Activated B cell treated with CpG ODN at 0.5 μM for 24 hours (primary cell): ENCODE data around the gene ENG. TPM values are rescaled to one million over a fixed set of nuclear protein-coding genes. Genes with fewer than 3 reads are reported as not detected.

Source experiments
- ATAC-seq: fragments of 200-7000 bp; cut with Tn5 transposase; one replicate; pipeline ENCODE4 v1.10.0; 2021; ENCODE audit warnings: low read depth, mild to moderate bottlenecking, moderate library complexity
- CTCF ChIA-PET: fragments of 350-600 bp; sonication (Branson Sonifier 250); formaldehyde crosslinking; loops from one replicate; lab custom pipeline; 2021; ENCODE audit warnings: antibody characterized with exemption; lab: Charles Lee
- POLR2A ChIA-PET: fragments of 350-600 bp; sonication (Branson Sonifier 250); formaldehyde crosslinking; loops from one replicate; lab custom pipeline; 2021; ENCODE audit warnings: antibody characterized with exemption; lab: Charles Lee
- DNase-seq: peaks from one replicate; pipeline ENCODE4 v3.0.0; 2022
- H3K27ac Mint-ChIP-seq: one replicate; pipeline ENCODE4 v1.8.0; 2020; ENCODE audit warnings: mixed read lengths
- H3K27me3 Mint-ChIP-seq: one replicate; pipeline ENCODE4 v1.8.0; 2021; ENCODE audit warnings: mixed read lengths
- H3K36me3 Mint-ChIP-seq: one replicate; pipeline ENCODE4 v1.8.0; 2021; ENCODE audit warnings: low read depth, mixed read lengths
- H3K4me1 Mint-ChIP-seq: one replicate; pipeline ENCODE4 v1.8.0; 2021; ENCODE audit warnings: mixed read lengths
- H3K4me3 Mint-ChIP-seq: one replicate; pipeline ENCODE4 v1.8.0; 2020; ENCODE audit warnings: mild to moderate bottlenecking, mixed read lengths
- H3K9me3 Mint-ChIP-seq: one replicate; pipeline ENCODE4 v1.8.0; 2020; ENCODE audit warnings: mixed read lengths
- CTCF ChIP-seq: fragments of 200-600 bp; IDR thresholded peaks from one replicate; pipeline ENCODE4 v1.8.0; 2022; ENCODE audit warnings: antibody characterized with exemption, mild to moderate bottlenecking
- intact Hi-C: fragments of 100-400 bp; cut with micrococcal nuclease; formaldehyde crosslinking; loops from one replicate; pipeline ENCODE4 v1.15.1; 2024
- total RNA-seq: library from RNA; stranded (reverse); gene quantifications from 2 replicates; pipeline ENCODE4 v1.2.3, GENCODE V29; 2022

The ENG gene
- total RNA-seq, 1 donor from 2014 or later: 6.1 TPM

DNA sequence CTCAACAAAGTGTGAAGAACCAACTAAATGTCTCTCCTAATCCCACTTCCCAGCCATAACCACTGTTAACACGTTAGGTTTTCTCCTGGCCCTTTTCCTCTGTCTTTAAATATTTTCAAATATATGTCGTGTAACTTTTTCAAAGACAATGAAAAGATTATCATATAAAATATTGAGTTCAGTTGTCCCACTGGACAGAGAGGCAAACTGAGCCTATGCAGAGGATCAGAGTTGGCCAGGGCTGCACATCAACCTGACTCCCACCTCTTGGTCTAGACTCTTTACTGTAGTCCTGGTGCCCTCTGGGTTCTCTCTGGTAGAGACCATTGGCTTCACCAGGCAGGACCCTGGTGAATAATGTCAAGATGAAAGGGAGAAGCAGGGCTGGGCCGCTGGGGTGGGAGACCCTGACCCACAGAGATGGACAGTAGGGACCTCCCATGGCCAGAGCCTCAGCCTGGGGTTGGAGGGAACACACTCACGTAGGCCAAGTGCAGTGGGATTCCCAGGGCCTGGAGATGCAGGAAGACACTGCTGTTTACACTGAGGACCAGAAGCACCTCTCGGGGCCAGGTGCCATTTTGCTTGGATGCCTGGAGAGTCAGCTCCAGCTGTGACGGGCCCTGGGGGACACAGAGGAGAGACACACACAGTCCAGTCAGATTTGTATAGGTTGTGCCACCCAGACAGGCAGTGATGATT lies 25.1 kb downstream of the ENG start:
- no peaks in the 10 kb centered on the region for H3K4me1 Mint-ChIP-seq
- CTCF ChIA-PET: no interaction called here
- DNase-seq (no peak), ATAC-seq (no peak)
- H3K4me3 Mint-ChIP-seq: no peak overlapping the region
- H3K36me3 Mint-ChIP-seq: peaks cover 3% of the 10 kb centered on the region
- H3K9me3 Mint-ChIP-seq: no peaks in the 10 kb centered on the region
- no peak for TF ChIP-seq CTCF
- no peaks in the 10 kb centered on the region for H3K27me3 Mint-ChIP-seq
- POLR2A ChIA-PET: no interaction called here
- intact Hi-C loops: no loop called here
- no peak overlapping the region for H3K27ac Mint-ChIP-seq

DNA sequence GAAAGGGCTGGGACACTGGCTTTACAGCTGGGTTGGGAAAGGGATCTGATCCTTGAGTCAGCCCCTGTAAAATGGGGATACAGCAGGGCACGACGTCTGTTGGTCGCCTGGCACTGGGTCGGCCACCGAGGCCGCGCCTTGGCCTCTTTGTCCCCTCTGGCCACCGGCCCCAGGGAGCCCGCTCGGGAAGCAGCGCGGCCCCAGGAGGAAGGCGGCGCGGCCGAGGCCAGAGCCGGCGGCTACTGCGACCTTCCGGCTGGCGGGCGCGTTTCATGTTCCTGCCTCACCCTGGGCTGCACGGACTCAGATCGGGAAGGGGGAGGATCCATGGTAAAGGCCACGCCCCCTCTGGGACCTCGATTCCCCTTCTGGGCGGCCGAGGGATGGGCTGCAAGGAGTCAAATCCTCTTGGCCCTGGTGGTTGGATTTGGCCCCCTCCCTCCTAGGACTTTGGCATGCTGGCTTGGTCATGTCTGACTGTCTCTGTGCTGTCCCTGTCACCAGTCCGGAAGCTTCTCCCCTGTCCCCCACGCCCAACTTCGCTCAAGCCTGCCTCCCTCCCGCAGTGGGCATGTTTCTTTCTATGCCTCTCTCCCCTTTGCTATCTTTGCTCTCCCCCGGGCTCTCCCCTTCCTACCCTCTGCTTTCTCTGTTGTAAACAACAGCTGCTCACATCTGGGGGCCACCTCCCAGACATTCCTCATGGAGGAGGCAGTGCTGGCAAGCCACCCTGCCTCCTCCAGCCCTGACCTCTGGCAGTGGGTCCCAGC lies 26.0 kb downstream of the ENG start:
- TF ChIP-seq CTCF: no peak
- intact Hi-C loops: no loop called here
- ATAC-seq (no peak), DNase-seq (no peak)
- H3K4me1 Mint-ChIP-seq: no peaks in the 10 kb centered on the region
- ChIA-PET CTCF (no interaction called here), POLR2A (interaction anchor here (0.7 kb wide), 1 partner anchor 174 kb away, joined by 3 read pairs; no protein-coding TSS in a partner anchor)
- no peak overlapping the region for H3K4me3 Mint-ChIP-seq
- no peaks in the 10 kb centered on the region for H3K9me3 Mint-ChIP-seq
- H3K27ac Mint-ChIP-seq: no peak overlapping the region
- peaks cover 5% of the 10 kb centered on the region for H3K36me3 Mint-ChIP-seq
- no peaks in the 10 kb centered on the region for H3K27me3 Mint-ChIP-seq

DNA sequence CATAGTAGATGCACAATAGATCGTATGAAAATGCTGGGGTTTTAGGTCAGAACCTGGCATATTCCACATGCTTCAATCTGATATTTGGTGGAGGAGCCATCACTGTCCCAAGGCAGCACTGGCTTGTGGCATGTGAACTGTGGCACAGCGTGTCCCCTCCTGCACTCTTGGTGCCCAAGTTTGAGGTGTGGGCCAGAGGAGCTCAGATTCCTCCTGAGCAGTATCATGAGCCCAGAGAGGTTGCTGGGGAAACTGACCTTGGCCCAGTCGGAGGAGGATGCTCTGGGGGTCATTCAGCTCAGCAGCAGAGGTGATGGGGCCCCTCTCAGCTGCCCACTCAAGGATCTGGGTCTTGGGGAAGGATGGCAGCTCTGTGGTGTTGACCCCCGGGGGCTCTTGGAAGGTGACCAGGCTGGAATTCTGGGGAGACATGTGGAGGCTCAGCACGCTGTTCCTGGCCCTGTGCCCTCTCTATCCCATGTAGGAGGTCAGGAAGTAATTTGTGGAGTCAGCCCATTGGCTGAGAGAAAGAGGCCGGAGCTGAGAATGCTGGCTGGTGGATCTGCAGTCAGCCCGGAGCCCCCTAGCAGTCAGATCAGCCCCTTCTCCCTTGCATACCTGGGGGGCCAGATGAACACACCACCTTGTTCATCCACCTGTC lies 28.1 kb downstream of the ENG start:
- no peak overlapping the region for H3K27ac Mint-ChIP-seq
- CTCF ChIA-PET: no interaction called here
- ATAC-seq (no peak), DNase-seq (no peak)
- H3K4me1 Mint-ChIP-seq: no peaks in the 10 kb centered on the region
- intact Hi-C loops: no loop called here
- POLR2A ChIA-PET: no interaction called here
- H3K9me3 Mint-ChIP-seq: no peaks in the 10 kb centered on the region
- H3K4me3 Mint-ChIP-seq: no peak overlapping the region
- TF ChIP-seq CTCF: no peak
- peaks cover 5% of the 10 kb centered on the region for H3K36me3 Mint-ChIP-seq
- no peaks in the 10 kb centered on the region for H3K27me3 Mint-ChIP-seq

- intact Hi-C loops: no loop called here
- Mint-ChIP-seq H3K27ac (no peak overlapping the region), H3K9me3 (no peaks in the 10 kb centered on the region), H3K4me1 (no peaks in the 10 kb centered on the region), H3K4me3 (no peak overlapping the region), H3K36me3 (peaks cover 5% of the 10 kb centered on the region), H3K27me3 (no peaks in the 10 kb centered on the region)
- CTCF ChIA-PET: no interaction called here
- ATAC-seq (no peak), DNase-seq (no peak)
- TF ChIP-seq CTCF: no peak
- POLR2A ChIA-PET: no interaction called here
Measured at GRCh38 chr9:127825319-127826051, 29.0 kb downstream of the ENG start.
